Measurements from ENCODE around the gene TXNDC2.
"Not testable (repeated sequence)": the region's sequence is repeated elsewhere in the genome, so short reads cannot be mapped to it uniquely, and the experiment has no call there.

The TXNDC2 gene

GRCh38 chr18:9884532-9885140, 1.1 kb upstream of the TXNDC2 start:
- DNase-seq (ENCODE audit: low read depth in 2 of 2): no peak

GRCh38 chr18:9886005-9886348, 204 bp downstream of the TXNDC2 start:
- no peak for DNase-seq (ENCODE audit: low read depth in 2 of 2)

GRCh38 chr18:9887992-9888391, 2.2 kb downstream of the TXNDC2 start:
- no peak for DNase-seq (ENCODE audit: low read depth in 2 of 2)

GRCh38 chr18:9890196-9890595, 4.4 kb downstream of the TXNDC2 start:
- DNase-seq (ENCODE audit: low read depth in 2 of 2): no peak

- no peak for DNase-seq (ENCODE audit: low read depth in 2 of 2)
Observed at GRCh38 chr18:9890957-9891356, 5.2 kb downstream of the TXNDC2 start.

- not testable (repeated sequence) for DNase-seq (ENCODE audit: low read depth in 2 of 2)
Observed at GRCh38 chr18:9891515-9891914, 5.7 kb downstream of the TXNDC2 start.

- no peak for DNase-seq (ENCODE audit: low read depth in 2 of 2)
Observed at GRCh38 chr18:9894454-9895068, 8.8 kb downstream of the TXNDC2 start.

- DNase-seq (ENCODE audit: low read depth in 2 of 2): no peak
Observed at GRCh38 chr18:9897129-9897528, 11.4 kb downstream of the TXNDC2 start.

- DNase-seq (ENCODE audit: low read depth in 2 of 2): not testable (repeated sequence)
Observed at GRCh38 chr18:9897787-9898291, 12.1 kb downstream of the TXNDC2 start.

- DNase-seq (ENCODE audit: low read depth in 2 of 2): no peak
Observed at GRCh38 chr18:9898792-9899549, 13.2 kb downstream of the TXNDC2 start.

- not testable (repeated sequence) for DNase-seq (ENCODE audit: low read depth in 2 of 2)
Observed at GRCh38 chr18:9899550-9899930, 13.8 kb downstream of the TXNDC2 start.

- no peak for DNase-seq (ENCODE audit: low read depth in 2 of 2)
Observed at GRCh38 chr18:9900699-9901098, 14.9 kb downstream of the TXNDC2 start.

- no peak for DNase-seq (ENCODE audit: low read depth in 2 of 2)
Observed at GRCh38 chr18:9901377-9901776, 15.6 kb downstream of the TXNDC2 start.

GRCh38 chr18:9902264-9902663, 16.5 kb downstream of the TXNDC2 start:
- DNase-seq (ENCODE audit: low read depth in 2 of 2): not testable (repeated sequence)

- no peak for DNase-seq (ENCODE audit: low read depth in 2 of 2)
Observed at GRCh38 chr18:9902832-9903231, 17.1 kb downstream of the TXNDC2 start.

GRCh38 chr18:9905401-9905922, 19.7 kb downstream of the TXNDC2 start:
- no peak for DNase-seq (ENCODE audit: low read depth in 2 of 2)

GRCh38 chr18:9906481-9906880, 20.7 kb downstream of the TXNDC2 start:
- DNase-seq (ENCODE audit: low read depth in 2 of 2): no peak

GRCh38 chr18:9907867-9908266, 22.1 kb downstream of the TXNDC2 start:
- DNase-seq (ENCODE audit: low read depth in 2 of 2): no peak

- no peak for DNase-seq (ENCODE audit: low read depth in 2 of 2)
Observed at GRCh38 chr18:9910071-9910470, 24.3 kb downstream of the TXNDC2 start.

GRCh38 chr18:9910661-9911060, 24.9 kb downstream of the TXNDC2 start:
- DNase-seq (ENCODE audit: low read depth in 2 of 2): no peak

GRCh38 chr18:9911226-9911625, 25.5 kb downstream of the TXNDC2 start:
- DNase-seq (ENCODE audit: low read depth in 2 of 2): no peak

GRCh38 chr18:9912285-9912684, 26.5 kb downstream of the TXNDC2 start:
- not testable (repeated sequence) for DNase-seq (ENCODE audit: low read depth in 2 of 2)

GRCh38 chr18:9913151-9913525, 27.4 kb downstream of the TXNDC2 start:
- DNase-seq (ENCODE audit: low read depth in 2 of 2): no peak
